CD4-positive, alpha-beta T cell treated with Interleukin-1 beta for 1 hour (primary cell): ENCODE measurements around the gene GRN.

Source experiments
- DNase-seq, 2 donors: peaks; one replicate each; pipeline ENCODE4 v3.0.0-alpha.2; 2020 to 2022

The GRN gene

GRCh38 chr17:44348234-44348987 lies 3.3 kb downstream of the GRN start:
- DNase-seq: peak; percentile 16 to 78

GRCh38 chr17:44348988-44349364 lies 3.9 kb downstream of the GRN start:
- DNase-seq: no peak

DNA sequence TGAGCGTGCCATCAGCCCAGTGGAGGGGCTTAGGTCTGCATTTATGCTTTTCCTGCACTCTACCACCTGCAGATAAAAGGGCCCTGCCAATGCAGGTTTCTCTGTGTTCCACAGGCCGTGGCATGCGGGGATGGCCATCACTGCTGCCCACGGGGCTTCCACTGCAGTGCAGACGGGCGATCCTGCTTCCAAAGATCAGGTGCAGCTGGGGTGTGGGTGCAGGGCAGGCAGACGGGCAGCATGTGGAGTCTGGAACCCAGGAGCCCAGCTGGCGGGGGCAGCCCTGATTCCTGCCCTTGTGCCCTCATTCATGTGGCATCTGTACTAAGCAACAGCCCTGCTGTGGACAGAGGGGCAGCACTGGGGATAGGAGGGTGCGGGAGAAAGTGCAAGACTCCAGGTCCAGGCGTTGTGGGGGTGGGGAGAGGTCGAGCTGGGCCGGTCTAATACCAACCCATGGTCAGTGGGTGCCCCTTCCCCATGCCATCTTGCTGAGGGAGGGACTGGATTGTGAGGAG lies 4.5 kb downstream of the GRN start:
- no peak for DNase-seq

- peak; percentile 76 for DNase-seq
Observed at GRCh38 chr17:44350733-44351226, 5.7 kb downstream of the GRN start.

GRCh38 chr17:44351464-44351863 lies 6.4 kb downstream of the GRN start:
- DNase-seq: no peak

DNA sequence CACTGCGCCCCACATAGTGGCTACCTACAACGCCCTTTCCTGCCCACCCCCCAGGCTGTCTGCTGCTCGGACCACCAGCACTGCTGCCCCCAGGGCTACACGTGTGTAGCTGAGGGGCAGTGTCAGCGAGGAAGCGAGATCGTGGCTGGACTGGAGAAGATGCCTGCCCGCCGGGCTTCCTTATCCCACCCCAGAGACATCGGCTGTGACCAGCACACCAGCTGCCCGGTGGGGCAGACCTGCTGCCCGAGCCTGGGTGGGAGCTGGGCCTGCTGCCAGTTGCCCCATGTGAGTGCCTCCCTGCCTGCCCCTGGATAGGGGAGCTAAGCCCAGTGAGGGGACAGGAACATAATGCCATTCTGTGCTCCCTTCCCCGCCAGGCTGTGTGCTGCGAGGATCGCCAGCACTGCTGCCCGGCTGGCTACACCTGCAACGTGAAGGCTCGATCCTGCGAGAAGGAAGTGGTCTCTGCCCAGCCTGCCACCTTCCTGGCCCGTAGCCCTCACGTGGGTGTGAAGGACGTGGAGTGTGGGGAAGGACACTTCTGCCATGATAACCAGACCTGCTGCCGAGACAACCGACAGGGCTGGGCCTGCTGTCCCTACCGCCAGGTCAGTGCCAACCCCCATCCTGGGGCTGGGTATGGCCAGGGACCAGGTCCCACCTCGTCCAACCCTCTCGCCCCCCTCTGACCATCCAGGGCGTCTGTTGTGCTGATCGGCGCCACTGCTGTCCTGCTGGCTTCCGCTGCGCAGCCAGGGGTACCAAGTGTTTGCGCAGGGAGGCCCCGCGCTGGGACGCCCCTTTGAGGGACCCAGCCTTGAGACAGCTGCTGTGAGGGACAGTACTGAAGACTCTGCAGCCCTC lies 7.1 kb downstream of the GRN start:
- no peak for DNase-seq

DNA sequence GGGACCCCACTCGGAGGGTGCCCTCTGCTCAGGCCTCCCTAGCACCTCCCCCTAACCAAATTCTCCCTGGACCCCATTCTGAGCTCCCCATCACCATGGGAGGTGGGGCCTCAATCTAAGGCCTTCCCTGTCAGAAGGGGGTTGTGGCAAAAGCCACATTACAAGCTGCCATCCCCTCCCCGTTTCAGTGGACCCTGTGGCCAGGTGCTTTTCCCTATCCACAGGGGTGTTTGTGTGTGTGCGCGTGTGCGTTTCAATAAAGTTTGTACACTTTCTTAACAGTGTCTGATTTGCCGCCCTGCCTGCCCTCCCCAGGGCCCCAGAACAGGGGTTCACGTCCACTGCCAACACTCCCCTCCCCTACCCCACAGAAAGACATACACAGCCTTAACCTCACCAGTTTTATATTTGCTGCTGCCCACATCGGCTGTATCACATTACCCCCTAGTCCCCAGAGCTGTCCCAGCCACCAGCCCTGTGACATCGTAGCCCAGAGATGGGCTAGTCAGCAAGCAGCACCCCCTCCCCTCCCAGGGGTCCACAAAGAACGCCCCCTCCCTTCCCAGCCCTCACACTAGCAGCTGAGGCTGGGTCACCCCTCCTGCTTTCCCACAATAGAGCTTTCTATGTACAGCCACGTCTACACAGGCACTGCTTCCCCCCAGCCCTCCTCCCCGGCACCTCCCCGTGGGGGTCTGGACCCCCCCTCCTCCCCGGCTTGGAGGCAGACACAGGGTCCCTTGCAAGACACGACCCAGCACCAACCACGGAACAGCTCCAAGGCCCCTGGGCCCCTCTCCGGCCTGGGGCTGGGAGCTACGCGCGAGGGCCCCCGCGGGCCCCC lies 7.9 kb downstream of the GRN start:
- no peak for DNase-seq

DNA sequence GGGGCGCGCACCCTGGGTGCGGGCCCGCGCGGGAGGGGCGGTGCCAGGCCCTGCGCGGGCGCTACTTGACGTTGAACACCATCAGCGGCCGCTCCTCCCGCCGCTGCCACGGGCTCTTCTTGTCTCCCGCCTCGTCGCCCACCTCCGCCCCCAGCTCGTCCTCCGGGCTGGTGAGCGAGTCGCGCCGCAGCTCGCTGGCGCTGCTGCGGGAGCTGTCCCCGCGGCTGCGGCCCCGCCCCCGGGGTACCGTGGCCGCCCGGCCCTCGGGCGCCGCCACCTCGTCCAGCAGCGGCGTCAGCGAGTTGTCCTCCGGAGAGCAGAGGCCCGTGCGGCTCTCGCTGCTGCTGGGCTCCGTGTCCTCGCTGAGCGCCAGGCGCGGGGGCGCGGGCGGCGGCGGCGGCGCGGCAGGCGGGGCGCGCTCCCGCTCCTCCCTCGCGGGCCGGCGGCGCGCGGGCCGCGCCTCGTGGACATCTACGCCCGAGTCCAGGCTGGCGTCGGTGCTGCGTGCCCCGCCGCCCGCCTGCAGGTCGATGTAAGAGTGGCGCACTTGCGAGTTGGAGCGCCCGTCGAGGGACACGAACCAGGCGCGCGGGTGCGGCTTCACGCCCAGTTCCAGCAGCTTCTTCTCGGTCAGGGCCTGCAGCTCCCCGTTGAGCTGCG lies 8.7 kb downstream of the GRN start:
- peak; percentile 16 to 31 for DNase-seq

DNA sequence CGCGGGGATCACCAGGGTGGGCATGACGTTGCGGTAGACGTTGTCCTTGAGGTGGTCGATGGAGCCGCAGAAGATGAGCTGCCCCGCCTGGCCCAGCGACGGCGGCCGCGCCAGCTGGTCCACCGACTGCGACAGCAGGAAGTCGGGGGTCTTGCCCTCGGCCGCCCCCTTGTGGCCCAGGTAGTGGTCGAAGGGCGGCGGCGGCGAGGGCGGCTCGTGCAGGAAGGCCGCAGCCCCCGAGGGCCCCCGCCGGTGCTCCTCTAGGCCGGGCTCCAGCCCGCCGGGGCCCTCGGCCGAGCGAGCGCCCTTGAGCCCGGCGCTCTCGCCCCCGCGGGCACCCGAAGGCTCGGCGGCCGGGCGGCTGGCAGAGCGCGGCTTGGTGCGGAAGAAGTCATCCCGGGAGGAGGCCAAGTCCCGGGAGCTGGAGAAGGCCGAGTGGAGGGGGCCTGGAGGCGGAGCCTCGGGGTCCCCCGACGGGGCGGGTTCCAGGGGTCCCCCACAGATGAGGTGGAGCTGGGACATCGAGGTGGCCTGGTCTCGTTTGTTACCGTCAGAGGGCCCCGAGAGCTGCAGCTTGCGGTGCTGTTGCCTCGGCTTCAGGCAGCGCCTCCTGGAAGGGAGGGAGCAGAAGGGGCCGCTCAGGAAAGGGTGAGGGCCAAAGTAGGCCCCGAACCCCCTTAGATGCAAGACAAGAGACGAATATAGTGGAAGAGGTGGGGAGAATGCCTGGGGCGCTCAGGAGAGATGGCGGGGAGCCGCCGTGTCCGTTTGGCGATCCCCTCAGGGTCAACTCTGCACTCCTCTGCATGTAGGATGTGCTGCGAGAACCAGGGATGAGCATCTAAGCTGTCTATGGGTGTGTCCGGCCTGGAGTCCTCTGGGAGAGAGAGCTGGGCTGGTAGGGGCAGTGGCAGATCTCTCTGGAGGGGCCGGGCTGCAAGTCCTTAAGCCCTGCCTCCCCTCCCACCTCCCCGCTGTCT lies 9.8 kb downstream of the GRN start:
- DNase-seq: peak; percentile 56 to 62

- DNase-seq: no peak
Observed at GRCh38 chr17:44355642-44356099, 10.6 kb downstream of the GRN start.

DNA sequence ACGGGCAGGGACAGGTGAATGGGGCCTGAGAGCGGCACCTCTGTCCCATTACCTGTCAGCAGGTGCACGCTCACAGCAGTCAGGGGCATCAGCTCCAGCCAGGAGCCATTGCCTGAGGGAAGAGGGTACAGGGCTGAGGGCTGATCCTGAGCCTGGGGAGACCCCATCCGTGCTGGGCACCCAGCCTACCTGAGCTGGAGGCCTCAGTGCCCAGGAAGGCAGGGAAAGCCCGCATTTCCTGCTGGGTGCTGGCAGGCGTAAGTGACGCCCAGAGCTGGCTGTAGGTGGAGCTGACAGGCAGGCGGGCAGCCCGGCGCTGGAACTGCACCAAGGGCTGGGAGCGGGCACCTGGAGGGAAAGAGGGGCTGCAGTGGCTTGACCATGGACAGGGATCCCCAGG lies 11.1 kb downstream of the GRN start:
- DNase-seq: no peak

GRCh38 chr17:44358066-44358465 lies 13.0 kb downstream of the GRN start:
- DNase-seq: no peak

DNA sequence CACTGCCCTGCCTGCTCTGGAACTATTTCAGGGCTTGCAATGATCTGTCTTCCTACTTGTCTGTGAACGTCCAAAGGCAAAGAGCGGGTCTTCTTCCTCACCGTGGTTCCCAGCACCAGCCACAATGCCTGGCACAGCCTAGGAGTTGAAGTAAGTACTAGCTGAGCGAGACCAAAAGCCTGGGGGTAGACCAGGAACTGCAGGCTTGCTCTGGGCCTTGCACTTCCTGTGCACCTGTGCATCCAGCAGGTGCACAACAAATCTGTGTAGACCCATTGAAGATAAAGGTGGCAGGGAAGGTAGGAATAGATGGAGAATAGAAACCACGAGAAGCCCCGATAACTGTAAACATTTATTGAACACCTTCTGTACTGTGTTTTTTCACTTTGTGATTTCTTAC lies 13.9 kb downstream of the GRN start:
- DNase-seq: no peak

- DNase-seq: no peak
Observed at GRCh38 chr17:44359458-44360143, 14.5 kb downstream of the GRN start.

DNA sequence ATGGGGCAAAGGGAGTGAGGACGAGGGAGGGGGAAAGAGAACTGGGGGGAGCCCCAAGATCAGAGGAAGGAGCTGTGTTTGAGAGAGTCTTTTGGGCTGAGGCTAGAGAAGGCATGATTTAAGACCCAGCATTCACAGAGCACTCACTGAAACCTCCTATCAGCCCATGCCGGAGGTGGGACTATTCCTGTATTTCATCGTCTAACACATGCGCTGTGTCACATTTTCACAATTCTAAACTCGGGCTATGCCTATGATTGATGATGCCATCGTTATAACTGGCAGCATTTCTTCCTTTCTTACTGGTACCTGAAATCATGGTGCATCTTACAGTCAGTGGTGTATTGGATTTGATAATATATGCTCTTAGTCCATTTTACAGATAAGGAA lies 15.0 kb downstream of the GRN start:
- DNase-seq: no peak

DNA sequence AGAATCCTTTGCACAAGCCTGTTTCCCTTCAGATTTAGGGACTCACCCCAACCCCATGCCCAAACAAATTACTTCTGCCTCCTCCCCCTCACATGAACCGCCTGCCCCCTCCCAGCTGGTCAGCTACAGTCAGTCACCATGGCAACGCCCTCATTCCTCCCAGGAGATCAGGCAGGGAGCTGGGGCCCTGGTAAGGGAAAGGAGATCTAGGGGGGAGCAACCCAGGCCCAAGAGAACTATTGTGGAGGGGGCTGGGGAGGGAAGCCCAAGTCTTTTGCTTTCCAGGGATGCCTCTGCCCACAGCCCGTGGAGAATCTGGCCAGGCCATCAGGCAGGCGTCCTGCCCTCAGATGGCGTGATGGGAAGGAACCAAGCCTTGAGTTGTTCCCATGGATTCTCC lies 15.7 kb downstream of the GRN start:
- no peak for DNase-seq

DNA sequence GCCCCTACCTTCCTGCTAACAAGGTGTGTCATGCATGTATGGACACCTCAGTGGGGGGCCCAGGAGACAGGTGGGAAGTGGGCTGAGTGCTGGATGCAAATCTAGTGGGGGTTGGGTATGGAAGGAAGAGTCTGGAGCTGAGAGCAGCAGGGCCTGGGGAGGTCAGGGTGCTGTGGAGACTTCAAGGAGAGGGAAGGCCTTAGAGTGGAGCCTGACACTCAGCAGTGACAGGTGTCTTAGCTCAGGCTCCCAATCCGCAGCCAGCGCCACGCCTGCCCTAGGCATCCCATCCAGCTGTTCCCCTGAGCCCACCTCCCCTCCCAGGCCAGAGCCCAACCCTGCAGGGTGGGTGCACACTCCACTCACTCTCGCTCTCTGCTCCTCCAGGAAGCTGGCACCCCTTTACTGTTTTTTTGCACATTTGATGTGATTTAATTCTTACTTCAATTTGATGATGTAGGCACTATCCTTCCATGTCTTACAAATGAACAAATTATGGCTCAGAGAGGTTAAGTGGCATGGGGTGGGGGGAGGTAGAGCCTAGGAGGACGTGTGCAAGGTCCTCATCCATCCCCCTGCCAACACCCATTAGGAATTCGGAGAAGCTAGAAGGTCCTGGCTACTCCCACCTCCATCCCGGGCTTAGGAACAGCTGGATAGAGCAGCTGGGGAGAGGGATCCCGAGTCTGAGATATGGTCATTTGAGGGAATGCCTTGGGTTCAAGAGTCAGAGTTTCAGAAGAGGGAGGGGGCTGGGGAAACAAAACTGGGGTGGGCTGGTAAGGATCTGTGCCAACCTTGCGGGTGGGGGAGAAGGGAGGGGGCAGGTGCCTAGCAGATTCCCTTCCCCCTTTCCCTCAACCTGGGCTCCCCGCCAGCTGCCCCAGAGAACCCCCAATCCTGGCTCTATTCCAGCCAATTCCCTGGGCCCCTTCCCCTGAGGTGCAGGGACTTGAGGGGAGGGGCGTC lies 16.5 kb downstream of the GRN start:
- no peak for DNase-seq

GRCh38 chr17:44362459-44362948 lies 17.4 kb downstream of the GRN start:
- DNase-seq: no peak
